GM15510 (cell line): ENCODE measurements around the gene TNRC6A.

Source experiments
- POLR2A ChIP-seq: IDR thresholded peaks from 3 replicates; pipeline ENCODE4 v1.6.1; 2011; ENCODE audit warnings: borderline replicate concordance; ENCODE audit not compliant: insufficient read length; ENCODE audit errors: extremely low read depth

TNRC6A gene

DNA sequence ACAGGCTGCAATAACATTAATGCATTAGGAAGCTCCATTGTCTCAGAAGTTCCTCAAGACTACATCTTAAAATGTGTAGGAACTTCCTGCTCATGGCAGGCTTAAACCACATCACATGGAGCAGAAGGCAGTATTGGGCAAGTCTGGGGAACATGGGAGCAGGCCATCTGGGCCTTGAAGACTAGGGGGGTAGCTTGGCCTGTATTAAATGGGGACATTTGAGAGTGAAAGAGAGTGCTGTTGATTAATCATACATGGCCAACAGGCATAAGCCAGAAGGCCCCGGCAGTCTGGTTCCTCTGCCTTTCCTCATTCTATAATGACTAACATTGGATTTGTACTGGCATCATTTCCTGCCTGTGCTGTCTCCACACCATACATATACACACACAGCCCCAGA, 91.1 kb downstream of the TNRC6A start:
- TF ChIP-seq POLR2A, result no peak

DNA sequence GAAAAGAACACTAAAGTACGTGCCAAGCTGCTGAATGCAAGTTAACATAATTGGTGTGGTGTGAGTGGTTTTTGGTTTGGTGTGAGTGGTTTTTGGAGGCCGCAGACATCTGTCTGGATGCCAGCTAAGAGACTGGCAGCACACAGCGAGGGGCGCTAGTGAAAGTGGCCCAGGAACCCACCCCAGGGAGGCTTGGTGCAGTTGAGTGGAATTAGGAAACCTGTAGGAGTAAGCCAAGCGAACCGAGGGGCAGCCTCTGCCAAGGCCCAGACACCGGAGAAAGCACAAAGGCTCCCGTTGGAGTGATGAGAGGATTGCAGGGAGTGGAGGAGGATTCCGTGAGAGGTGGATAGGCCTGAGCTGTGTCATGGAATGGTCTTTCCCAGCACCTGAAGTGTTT, 91.7 kb downstream of the TNRC6A start:
- TF ChIP-seq POLR2A, result no peak

DNA sequence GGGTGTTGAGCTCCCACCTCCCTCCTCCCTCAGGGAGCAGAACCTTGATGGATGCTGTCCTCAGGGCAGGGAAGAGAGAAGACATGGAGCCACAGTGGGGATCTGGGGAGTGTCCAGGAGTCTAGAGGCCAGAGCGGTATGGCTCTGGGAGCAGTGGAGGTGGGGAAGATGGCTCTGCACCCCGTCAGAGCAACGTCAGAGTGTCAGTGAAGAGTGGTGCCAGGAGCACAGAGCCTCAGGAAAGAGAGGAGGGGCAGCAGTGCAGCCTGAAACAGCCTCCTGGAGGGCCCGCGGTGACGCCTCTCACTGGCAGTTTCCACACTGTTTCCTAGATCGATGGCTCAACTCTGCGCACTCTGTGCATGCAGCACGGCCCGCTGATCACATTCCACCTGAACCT, 93.1 kb downstream of the TNRC6A start:
- no peak for TF ChIP-seq POLR2A

DNA sequence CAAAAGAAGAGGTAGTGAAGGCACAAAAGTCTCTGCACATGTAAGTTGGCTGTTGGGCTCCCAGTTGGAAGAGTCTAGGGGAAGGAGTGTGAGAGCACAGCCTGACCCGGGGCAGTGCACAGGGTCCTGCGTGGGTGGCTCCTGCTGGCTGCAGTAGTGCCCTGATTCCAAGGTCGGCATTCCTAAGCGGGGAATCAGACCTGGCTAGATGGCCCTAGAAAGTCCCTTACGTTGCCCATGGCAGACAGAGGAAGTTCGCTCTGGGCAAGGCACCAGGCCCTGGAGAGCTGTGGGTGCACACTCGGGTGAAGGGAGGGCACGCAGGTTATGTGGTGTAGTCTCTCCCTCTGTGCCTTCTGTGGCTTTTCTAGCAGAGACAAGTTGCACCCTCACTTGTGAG, 93.5 kb downstream of the TNRC6A start:
- no peak for TF ChIP-seq POLR2A

DNA sequence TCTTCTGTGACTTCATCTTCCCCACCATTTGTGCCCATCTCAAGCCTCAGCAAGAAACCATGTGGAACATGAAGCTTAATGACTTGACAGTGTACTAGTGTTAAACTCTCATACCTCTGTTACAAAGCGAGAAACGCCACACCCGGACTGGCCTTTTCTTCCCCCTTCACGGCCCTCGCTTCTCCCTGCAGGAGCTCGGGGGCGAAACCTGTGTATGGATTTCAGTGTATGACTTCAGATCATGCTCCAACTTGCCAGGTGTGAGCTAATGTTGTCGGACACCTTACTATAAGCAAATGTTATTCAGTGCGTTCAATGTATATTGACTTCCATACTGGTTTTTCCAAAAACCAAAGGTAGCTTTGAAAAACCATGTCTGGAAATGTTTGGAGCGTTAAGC, 96.2 kb downstream of the TNRC6A start:
- no peak for TF ChIP-seq POLR2A

DNA sequence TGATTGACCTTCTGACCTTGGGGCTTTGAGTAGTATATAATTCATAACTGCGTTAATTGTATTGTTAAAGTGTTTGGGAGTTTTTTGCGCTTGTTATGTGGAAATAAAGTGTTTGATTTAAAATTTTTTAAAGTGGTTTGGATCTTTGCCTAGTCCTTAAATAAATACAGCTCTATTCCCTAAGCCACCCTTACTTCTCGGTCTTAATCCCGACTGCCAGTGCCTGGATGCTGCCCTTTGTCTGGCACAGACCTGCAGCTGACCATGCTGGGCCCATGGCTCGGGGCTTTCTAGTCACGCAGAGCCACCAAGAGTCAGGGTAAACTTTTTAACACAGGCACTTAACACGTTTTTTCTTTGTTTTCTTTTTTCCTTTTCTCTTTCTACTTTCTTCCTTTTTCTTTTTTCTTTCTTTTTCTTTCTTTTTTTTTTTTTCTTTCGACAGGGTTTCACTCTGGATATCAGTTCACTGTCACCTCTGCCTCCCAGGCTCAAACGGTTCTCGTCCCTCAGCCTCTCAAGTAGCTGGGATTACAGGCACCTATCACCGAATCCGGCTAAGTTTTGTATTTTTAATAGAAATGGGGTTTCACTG, 96.7 kb downstream of the TNRC6A start:
- no peak for TF ChIP-seq POLR2A

DNA sequence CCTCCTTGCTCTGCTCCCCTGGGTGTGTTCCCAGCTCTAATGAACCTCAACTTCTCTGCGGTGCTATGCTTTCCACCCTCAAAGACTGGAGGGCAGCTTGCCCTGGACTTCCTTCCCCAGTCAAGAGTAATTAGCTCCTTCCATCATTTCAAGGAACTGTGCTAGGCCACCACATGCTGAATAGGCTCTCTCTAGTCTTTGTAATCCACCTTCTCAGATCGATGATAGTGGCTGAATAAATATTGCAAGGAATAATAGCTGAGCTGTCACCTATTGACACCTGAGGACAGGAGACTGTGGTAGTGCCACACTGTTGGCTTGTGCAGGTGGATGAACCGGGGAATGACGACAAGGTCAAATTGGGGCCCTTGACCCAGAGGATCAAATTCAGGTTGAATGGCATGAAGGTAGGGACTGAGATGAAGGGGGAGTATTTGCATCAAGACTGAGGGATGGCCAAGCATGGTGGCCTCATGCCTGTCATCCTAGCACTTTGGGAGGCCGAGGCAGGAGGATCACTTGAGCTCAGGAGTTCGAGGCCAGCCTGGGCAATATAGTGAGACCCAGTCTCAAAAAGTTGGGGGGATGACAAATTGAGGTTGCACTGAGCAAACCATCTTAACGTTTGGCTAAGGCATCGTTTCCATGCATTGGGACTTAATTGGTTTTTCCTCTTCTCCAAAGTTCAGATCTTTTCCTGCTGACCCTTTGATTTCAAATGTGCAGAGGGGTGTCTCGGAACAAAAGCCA, 97.5 kb downstream of the TNRC6A start:
- TF ChIP-seq POLR2A, result no peak

DNA sequence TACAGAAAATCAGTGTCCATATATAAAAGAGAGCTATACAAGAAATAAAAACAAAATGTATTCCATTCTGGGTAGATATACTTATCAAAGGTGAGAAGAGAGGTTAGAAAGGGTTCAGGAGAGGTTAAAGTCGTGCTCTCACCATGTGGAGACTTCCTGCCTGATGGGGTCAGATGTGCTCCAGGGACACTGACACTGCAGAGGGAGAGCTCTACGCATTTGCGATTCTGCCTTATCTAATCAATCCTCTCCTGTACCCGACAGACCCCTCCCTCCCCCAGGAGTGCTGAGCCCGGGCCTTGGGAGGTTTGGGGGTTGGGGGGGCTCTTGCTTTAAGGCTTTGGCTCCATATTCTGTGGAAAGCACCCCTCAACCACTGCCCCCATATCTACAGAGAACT, 99.7 kb downstream of the TNRC6A start:
- no peak for TF ChIP-seq POLR2A

DNA sequence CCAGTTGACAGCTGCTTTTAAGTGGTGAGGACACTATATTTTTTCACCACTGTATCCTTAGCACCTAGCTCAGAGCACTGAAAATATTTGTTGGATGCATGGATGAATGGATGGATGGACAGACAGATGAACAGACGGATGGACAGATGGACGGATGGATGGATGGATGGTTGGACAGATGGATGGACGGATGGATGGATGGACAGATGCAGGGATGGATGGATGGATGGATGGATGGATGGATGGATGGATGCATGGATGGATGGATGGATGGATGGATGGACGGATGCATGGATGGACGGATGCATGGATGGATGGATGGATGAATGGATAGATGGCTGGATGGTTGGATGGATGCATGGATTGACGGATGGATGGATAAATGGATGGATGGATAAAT, 103.9 kb downstream of the TNRC6A start:
- no peak for TF ChIP-seq POLR2A

DNA sequence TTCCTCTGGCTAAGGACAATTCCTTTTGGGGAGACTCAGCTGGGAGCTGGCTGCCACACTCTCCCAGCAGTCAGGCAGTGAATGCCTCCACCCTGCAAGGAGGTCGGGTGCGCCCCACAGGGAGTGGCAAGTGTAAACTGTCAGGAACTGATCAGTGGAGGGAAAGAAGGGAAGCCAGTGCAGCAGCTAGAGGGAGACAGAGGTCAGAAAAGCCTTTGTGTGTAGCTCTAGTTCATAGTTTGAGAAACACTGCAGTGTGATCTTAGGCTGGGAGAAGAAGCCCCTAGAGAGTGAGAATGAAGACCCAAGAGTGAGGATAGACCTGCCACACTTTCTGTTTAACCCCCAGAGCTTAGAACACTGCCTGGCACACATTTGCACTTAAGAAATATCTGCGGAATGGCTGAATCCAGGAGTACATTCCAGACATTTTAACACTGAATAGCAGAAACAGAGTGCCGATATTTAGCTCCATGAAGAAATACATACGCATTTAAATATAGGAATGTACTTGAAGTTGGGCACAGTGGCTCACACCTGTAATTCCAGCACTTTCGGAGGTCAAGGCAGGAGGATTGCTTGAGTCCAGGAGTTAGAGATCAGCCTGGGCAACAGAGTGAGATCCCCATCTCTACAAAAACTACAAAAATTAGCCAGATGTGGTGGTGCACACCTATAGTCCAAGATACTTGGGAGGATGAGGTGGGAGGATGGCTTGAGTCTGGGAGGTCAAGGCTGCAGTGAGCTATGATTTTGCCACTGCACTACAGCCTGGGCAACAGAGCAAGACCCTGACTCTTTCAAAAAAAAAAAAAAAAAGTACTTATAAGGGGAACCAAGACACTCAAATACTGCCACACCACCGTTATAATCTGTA, 105.2 kb downstream of the TNRC6A start:
- TF ChIP-seq POLR2A, result no peak

DNA sequence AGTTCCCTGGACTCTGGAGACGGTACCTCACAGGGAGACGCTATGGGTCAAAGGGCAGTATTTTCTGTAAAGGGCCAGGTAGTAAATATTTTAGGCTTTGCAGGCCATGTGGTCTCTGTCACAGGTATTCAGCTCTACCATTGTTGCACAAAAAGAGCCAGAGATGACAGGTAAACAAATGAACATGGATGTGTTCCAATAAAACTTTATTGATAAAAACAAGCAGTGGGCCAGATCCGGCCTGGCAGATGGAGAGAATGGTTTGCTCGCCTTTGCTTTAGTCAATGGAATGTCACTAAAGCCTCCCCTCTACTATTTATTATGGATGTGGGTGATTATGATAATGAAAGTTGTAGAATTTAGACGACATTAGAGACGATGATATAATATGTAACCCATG, 107.4 kb downstream of the TNRC6A start:
- TF ChIP-seq POLR2A, result no peak

DNA sequence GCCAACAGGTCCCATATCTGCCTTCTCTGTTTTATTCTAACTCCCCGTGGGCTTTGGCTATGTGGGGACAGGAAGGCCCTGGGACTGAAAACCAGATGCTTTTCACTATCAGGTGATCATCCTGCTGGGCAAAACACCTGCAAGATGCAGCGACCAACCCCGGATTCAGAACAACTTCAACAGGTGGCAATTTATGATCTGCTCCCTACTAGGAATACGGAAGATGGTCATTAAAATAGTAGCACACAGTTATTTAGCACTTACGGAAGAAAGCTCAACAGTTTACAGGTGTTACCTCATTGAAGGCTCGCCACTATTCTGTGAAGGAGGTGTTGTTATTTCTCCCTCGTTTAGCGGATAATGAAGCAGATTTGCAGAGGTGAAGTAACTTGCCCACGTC, 108.5 kb downstream of the TNRC6A start:
- TF ChIP-seq POLR2A, result no peak

DNA sequence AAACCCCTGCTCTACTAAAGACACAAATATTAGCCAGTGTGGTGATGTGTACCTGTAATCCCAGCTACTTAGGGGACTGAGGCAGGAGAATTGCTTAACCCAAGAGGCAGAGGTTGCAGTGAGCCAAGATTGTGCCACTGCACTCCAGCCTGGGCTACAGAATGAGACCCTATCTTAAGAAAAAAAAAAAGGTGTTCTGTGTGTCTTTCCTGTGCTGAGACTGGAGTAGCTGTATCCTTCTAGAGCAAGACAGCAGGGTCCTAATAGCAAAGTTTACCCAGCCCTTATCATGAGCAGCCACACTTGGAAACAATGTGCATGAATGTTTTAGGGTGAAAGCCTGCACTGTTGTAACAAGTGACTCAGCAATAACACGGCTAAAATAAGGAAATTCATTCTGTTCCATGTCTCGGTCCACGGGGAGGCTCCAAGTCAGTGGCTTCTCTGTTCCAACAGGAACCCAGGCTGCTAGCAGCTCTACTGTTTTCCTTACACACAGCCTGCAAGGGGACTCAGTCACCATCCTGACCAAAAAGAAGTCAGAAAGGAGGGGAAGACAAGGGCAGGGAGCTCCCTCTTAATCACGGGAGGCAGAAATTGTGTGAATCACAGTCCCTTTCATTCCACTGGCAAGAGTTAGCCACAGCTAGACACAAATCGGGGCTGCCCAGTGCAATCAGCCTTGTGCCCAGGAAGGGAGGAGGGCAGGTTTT, 109.3 kb downstream of the TNRC6A start:
- TF ChIP-seq POLR2A, result no peak

DNA sequence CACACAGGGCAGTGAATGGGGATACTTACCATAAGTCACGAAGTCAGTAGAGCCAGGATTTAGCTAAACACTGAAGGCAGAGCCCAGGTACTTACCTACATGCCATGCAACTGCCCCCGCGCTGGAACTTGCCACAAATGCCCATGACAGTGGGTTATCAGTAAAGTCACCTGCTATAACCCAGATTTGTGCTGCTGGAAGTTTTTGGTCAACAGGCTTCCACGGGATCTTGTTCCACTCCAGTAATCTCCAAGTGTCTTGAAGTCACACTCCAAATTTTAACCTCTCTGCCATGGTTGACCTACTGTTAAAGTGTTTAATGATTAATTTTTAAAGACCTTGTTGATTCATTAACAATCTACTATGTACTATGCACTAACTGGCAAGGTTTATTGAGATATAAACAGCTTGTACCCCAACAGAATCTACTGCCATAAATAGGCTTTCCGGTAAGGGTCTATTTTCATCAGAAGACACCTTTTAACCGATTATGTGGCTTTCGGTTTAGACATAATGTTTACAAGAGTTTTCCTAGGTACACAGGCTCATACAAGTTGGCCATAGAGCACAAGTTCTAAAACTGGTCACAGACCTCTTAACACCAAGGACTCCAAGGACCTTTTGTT, 110.0 kb downstream of the TNRC6A start:
- no peak for TF ChIP-seq POLR2A
